CD4-positive, alpha-beta T cell treated with Interferon alpha-2 for 1 hour (primary cell): ENCODE measurements around the gene NUP107.
"Not testable (repeated sequence)": the region's sequence is repeated elsewhere in the genome, so short reads cannot be mapped to it uniquely, and the experiment has no call there.

ENCODE experiments used
- DNase-seq, 2 donors: peaks; one replicate each; pipeline ENCODE4 v3.0.0-alpha.2; 2020 to 2022

NUP107 gene

DNA sequence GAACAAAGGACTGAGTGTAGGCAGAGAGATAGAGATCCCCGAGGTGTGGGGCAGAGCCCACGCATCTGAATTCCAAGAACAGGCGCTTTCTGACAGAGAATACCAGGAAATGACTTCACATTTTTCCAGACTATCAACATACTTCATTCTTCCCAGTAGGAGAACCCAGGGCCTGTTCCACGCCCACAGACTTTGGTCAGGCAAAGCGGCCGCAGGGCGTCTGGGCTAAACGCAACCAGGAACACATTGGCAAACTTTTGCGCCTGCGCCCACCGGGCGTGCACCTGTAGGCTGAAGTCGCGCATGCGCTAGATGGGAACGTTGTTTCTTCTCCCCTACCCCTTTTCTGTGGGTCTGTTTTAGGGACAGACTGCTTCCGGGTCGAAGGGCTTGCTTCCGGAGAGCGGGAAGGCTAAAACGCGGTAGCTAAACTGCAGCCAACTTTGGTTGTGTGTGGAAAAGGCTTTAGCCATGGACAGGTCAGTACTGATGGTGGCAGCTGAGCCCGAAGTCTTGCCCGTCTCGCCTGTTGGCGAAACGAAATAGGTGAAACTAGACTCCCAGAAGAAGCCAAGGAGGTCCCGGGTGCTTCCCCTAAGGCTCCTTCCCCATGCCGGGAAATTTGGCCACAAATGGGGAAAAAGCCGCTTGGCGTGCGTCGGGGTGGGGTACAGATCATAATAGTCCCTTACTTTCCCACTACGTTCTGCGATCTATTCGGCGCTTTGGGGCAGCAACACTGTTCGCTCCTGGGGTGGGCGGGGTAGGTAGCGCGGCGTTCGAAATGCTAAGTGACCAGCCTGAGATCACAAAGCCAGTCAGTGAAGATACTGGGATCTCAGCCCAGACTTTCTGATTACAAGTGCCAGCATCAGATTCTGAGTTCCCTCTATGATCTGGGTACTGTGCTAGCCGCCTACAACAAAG, at the start of gene NUP107:
Gene NUP107, plus strand, starts transcription at position 384 of the 927 bp plus-strand sequence. Its CDS starts 88 bp downstream, at position 472.
- DNase-seq: peak; percentile 97 to 98

DNA sequence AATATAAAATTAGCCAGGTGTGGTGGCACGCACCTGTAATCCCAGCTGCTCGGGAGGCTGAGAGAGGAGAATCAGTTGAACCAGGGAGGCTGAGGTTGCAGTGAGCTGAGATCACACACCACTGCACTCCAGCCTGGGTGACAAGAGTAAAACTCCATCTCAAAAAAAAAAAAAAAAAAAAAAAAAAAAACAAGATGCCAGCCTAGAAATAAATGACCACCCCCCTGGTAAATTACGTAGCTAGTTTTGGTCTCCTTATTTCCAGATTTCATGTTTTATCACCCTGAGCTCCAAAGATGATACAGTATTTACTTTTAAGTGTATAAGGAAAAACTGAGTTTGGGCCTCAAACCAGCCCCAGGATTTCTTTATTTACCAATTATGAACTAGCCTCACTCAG, 49.3 kb upstream of the NUP107 start:
- not testable (repeated sequence) for DNase-seq

DNA sequence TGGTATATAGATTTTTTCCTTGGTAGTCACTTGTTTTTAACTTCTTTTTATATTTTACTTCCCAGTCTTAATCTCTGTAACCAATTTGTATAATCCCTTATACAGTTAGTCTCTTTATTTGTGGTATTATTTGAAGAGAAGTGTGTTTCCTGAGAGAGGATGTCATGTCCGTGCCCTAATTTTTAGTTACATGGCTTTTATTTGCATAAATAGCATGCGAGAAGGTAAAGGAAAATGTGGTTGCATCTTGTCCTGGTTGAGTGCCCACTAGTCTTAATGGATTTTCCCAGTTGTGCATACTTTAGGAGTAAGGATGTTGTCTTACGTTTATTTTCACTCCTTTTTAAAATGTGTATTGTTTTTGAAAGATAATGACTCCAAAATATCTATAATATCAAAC, 48.6 kb upstream of the NUP107 start:
- DNase-seq: no peak

DNA sequence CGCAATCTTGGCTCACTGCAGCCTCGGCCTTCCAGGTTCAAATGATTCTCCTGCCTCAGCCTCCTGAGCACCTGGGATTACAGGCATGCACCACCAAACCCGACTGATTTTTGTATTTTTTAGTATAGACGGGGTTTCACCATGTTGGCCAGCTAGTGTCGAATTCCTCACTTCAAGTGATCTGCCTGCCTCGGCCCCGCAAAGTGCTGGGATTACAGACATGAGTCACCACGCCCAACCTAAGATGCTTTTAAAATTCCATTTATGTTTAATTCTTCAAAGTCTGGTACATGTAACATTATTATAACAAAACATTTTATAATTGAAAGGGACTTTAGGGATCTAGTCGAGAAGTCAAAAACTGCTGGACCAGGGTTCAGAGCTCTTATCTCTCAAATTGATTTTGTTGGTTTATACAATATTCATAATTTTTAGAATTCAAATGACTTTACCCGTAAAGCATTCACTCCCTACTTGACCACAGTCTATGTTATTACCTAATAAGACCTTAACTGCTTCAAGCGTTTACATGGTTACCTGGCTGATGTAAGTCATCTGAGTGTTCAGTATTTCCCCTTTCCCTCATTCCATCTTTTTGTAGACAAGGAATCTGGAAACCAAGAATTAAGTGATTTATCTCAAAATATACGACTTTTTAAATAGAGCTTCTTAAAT, 47.9 kb upstream of the NUP107 start:
- no peak for DNase-seq

DNA sequence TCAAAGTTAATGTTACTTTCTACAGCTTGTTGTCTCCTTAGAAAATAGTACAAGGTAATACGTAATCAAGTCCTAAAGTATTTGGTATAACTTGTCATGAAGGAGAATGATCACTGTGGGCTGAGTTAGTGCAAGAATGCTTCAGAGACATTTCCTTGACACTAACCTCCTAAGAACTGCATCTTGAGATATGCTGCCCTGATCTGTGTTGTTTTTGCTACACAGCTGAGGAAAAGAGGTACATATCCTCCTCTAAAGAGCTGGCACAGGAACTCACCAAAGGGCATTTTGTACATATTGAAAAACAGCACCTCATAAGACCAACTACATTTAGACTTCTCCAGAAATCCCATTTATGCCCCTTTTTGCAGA, 47.4 kb upstream of the NUP107 start:
- no peak for DNase-seq

DNA sequence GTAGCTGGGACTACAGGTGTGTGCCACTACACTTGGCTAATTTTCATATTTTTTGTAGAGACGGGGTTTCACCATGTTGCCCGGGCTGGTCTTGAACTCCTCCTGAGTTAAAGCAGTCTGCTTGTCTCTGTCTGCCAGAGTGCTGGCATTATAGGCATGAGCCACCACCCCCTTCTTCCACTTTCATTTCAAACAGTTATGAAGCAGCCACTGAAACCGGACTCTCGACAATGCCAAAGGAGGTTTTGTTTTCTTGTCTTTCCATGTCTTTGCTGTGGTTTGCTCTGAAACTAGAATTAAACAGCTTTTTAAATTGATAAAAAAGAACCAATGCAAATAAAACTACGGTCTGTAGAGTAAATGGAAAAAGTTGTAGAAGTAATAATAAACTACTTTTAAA, 45.6 kb upstream of the NUP107 start:
- peak; percentile 28 to 53 for DNase-seq

DNA sequence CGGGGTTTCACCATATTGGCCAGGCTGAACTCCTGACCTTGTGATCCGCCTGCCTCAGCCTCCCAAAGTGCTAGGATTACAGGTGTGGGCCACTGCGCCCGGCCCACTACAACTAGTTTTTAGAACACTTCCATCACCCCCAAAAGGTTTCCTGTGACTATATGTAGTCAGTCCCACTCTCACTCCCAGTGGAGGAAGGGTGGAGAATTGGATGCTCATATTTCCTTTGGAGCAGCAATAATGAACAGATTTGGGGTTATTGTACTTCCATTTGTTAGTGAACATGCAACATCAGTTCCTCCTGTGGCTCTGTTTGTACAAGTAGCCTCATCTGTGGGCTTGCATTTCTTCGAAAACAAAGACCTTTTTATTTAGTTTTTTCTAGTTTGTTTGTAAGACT, 40.3 kb upstream of the NUP107 start:
- no peak for DNase-seq

DNA sequence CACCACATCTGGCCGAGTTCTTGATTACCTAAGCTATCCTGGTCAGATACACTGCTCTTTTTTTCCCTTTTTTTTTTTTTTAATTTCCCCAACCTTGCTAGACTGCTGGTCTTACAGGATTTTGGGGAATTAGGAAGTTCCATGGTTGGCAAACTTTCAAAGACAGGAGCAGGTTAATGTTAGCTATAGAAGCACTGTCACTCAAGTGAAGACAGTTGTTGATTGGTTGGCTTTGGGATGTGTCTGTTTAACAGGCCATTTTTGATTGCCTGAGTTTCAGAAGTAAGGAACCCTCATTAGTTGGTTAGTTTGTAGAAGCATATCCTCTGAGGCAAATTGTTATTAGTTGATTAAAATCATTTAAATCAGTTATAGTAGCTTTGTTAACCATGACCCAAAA, 39.3 kb upstream of the NUP107 start:
- DNase-seq: no peak

DNA sequence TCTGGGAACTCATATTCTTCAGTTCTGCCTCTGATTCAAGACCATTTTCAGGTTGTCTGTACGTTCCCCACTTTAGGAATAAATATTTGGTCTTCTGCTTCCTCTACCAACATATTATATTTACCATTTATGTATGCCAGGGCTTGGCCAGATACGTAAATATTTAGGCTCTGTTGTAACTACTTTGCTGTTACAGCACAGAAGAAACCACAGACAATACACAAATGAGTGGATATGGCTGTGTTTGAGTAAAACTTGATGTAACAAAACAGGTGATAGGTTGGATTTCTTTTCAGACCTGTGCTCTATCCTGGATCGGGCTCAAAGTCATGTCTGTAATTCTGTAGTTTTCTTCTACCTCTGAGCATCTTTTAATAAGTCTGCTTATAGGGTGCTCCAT, 38.6 kb upstream of the NUP107 start:
- no peak for DNase-seq

DNA sequence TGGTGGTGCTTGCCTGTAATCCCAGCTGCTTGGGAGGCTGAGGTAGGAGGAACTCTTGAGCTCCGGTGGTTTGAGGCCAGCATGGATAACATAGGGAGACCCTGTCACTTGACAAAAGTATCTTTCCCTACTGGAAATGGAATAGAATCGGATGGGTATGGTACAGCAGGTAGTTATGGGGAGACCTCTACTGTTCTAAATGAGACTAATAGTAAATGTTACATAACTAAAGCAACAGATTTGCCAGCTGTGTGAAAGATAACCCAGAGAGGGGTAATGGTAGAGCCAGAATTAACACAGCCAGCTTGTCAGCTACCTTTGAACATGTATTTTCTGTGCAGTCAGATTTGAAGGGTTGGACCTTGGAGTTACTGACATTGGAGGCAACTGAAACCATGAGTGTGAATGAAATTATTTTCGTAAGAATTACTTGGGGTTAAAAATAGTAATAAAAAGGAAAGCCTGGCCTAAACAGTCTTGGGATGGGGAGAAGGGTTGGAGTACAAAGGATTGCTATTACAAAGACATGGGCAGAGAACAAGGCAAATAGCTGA, 21.7 kb upstream of the NUP107 start:
- DNase-seq: no peak

DNA sequence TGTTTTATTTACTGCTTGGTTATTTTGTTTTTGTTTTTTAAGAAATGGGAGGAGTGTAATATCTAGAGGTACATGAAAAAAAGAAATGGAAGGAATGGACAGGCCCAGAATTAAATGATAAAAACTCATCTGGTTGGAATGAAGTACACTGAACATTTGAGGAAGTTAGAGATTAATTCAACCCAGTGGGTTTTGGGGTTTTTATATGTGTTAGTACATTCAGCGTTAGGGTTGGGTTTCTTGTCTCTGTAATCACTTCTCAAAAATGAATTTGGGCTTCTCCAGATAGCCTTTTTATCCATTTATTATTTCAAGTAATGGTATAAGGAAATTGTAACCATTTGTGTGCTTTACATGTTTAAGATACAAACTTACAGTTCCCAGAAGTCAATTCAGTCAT, 19.5 kb upstream of the NUP107 start:
- no peak for DNase-seq

DNA sequence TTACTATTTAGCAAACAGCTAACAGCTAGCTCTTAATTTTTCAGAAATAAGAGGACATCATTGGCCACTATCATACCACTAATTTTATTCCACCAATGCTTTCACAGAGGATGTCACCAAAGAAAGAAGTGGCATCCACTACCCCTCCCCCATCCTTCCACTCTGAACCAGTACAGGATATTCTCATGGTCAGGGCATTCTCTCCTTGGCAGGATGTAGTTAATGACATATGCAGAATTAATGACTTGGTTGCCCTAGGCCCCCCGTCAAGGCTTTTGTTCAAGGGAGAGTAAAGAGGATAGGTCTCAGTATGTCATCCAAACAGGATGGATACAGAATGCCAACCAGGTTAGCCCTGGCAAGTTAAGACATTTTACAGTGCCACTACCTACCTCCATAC, 18.9 kb upstream of the NUP107 start:
- no peak for DNase-seq

DNA sequence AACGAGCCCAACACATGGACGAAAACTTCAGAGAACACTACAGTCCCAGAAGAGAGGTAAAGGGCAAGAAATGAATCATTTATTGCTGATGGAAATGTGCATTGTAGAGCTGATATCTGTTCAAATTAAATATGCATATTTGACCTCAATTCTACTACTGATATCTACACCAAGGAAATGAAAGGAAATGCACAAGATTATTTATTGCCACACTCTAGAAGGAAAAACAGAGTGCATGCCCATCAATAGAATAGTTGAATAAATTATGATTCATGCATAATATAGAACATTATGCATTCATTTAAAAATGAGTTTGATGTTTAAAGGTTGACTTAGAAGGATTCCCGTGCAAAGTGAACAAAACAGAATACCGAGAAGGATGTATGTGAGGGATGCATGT, 15.6 kb upstream of the NUP107 start:
- DNase-seq: no peak

DNA sequence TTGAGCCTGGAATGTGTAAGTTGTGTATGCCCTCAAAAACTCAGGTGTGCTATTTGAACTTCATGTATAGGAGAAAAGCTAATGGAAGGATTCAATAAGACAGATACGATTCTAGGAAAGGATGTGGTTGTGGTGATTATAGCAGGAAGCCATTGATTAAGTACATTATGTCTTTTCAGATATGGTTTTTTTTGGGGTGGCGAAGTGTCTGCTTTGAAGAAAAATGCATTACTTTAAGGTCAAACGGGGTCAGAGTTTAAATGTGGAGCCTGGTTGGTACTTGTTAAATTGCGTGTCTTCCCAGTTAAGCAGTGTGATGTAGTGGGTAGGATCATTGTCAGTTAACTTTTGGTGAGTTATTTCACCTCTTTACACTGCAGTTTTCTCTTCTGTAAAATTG, 13.0 kb upstream of the NUP107 start:
- DNase-seq: peak in 1 of 2 donors; percentile 66

DNA sequence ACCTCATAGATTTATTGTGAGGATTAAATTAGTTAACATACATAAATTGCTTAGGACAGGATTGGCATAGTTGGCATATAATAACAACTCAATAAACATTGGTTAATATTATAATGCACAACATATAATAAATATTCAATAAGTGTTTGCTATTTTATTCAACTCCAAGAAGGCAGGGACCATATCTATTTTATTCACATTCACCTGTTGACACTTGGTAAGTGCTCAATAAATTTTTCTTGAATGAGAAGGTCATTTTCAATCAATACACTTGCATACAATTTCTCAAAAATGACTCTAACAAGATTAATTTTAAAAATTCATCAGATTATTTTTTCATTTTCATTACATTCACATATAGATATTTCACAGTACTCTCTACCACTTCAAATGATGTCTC, 12.4 kb upstream of the NUP107 start:
- DNase-seq: no peak

DNA sequence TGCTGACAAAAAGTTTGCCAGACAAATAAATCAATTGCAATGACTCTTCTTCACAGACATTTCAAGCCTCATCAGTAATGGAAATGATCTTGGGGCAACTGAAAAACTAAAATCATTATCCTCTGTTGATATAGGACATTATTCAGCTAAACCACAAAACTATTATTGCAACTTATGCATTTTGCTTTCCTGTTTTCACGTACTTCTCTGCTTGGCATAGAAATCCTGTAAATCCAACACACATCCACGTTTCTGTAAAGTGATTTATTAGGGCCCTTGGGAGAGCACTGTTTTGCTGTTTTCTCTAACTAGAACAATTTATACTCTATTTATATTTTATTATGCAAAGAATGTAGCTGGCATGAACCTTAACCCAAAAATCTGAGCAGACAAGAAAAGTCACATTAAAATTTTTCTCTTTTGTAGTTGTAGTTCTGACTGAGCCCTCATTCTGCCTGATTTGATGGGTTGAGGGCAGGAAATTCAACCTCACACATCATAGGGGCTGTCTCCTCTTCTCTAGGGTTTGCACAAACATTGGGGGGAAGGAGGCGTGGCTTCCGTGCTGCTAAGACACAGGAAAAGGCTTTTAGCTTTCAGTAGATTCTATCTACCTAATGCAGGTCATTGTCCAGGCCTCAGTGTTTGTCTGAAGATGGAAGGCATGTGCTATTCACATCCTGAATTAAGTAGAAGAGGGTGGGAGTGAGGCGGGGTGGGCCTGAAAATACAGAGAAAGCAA, 11.5 kb upstream of the NUP107 start:
- DNase-seq: peak; percentile 80 to 85

DNA sequence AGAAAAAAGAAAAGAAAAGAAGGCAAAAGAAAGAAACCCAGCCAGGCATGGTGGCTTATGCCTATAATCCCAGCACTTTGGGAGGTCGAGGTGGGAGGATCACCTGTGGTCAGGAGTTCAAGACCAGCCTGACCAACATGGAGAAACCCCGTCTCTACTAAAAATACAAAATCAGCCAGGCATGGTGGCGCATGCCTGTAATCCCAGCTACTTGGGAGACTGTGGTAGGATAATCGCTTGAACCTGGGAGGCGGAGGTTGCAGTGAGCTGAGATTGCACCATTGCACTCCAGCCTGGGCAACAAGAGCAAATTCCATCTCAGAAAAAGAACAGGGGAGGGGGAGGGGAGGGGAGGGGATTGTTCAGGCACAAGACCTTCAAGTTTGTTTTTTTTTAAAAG, 9.9 kb upstream of the NUP107 start:
- DNase-seq: not testable (repeated sequence)

DNA sequence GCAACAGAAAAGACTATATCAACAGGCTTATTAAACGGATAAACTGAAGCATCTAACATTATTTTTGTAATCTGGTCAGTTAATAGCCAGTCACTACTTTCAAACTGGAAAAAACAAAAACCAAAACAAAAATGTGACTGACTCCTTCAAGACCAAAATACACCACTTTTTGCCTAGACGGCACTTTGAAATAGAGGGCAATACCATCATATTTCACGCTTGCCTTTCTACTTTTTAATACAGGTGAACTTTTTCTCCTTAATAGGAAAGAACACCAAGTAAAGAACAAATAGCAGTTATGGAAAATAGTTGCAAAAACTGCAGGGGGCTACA, 550 bp upstream of the NUP107 start:
- DNase-seq: no peak

DNA sequence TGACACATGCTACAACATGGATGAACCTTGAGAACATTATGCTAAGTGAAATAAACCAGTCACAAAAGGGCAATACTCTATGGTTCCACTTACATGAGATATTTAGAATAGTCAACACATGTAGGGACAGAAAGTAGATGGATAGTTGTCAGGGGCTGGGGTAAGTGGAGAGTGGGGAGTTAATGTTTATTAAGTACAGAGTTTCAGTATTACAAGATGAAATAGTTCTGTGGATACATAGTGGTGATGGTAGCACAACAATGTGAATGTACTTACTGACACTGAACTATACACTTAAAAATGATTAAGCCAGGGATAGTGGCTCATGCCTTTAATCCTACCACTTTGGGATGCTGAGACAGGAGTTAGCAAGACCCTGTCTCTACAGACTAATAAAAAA, 8.7 kb downstream of the NUP107 start:
- DNase-seq: no peak

DNA sequence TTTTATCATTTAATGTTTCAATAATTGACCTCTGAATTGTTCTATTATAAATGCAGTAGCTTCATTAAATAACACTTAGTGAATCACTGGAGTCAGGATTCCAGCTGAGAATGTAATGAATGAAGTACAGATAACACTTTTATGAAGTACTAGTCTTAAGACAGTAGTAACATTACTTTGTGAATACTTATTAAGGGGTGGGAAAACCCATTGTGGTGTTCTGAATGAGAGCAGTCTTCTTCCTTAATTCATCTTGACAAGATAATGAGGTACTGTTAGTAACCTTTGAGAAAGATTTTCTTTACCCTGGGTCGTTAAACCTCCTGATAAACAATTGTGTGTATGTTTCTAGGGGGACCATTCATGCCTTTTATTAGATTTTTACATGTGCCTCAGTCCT, 12.7 kb downstream of the NUP107 start:
- no peak for DNase-seq

DNA sequence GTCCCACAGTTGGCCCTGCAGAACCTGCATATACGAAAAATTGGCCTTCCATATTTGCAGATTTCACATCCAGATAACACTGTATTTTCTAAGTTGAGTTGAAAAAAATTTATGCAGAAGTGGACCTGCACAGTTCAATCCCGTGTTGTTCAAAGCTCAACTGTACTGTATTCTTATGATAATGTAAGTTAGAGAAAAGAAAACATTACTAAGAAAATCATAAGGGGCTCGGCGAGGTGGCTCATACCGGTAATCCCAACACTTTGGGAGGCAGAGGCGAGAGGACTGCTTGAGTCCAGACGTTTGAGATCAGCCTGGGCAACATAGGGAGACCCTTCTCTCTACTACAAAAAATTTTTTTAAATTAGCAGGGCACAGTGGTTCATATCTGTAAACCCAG, 41.0 kb downstream of the NUP107 start:
- no peak for DNase-seq

DNA sequence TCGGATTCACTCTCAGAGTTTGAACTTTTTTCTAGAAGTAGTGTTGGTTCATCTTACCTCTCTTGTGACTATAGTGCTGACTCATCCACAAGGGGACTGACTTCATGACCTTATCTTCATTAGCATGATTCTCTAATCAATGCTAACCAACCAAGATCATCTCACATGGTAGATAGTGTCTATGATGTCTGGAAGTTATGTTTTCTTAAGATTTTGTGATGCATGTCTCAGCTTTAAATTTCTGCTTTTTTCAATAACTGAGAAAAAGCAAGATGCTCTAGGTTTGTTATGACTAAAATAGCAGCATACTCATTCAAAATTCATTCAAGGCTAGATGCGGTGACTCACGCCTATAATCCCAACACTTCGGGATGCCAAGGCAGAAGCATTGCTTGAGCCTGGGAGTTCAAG, 46.9 kb downstream of the NUP107 start:
- DNase-seq: no peak

DNA sequence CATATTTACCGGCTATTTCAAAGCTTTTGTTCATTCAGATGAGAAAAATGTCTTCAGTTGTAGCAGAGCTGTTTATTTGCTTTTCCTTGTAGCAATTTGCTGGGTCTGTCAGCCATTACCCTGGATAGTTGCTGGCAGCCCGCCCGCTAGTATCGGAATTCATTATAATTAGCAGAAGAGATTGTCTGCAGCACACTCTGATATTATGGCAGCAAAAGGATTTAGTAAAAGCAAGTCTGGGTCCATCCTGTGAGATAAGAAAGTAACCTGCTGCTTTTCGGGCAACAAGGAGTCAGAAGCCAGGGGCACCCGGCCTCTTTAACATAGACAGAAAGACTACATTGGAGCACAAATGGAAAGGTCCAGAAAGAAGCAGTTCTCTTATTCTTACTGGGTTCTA, 53.1 kb downstream of the NUP107 start:
- DNase-seq: no peak

DNA sequence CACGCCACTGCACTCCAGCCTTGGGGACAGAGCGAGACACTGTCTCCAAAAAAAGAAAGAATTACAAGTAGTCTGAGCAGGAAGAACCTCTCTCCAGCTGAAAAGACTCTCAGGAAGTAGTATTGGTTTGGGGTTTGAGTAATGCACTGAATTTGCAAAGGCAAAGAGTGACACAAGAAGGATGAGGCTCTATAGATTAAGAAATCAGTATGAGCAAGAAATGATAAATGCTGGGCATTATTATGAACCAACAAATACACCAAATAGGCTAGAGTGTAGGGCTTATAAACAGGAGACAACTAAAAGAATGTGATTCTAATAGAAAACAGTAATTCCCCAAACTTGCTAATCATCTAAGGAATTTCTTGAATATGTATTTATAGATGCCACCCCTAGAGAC, 56.6 kb downstream of the NUP107 start:
- no peak for DNase-seq
